ENCODE data around the gene MFSD11. TPM values are rescaled to one million over a fixed set of nuclear protein-coding genes. Genes with fewer than 3 reads are reported as not detected.

MFSD11 gene
- total RNA-seq, 1 experiment from 2014 or later = 24.9 TPM

DNA sequence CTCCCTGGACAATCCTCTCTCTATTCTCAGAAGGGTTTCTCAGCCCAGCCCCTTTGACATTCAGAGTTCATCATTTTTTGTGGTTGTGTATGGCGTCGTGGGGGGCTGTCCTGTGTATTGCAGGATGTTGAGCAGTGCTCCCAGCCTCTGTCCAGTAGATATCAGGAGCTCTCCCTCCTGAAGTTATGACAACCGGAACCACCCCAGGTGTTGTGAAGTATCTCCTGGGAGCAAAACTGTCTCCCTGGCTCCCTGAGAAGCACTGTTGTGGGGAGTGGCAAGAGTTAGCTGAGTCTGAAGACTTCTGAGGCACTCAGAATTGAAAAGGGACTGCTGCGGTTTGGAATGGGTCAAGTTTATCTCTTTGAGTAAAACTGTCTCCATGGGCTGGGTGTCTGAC is 74.3 kb downstream of the MFSD11 start:
- ATAC-seq (no peak), DNase-seq (ENCODE audit: low read depth, low spot score) (no peak)
- H3K79me2 ChIP-seq (ENCODE audit: insufficient read depth, low read length) = no peaks in the 10 kb centered on the region
- H4K20me1 ChIP-seq (ENCODE audit: insufficient read depth) = no peaks in the 10 kb centered on the region
- H3K9me3 ChIP-seq (ENCODE audit: control insufficient read depth in 1 of 2, insufficient read depth in 1 of 2, low read depth in 1 of 2, low read length in 2 of 2) = no peaks in the 10 kb centered on the region
- no TSS peak for BruUV-seq (replicated peaks)
- H3K4me2 ChIP-seq (ENCODE audit: low read length) = no peak overlapping the region
- no peak overlapping the region for H3K27ac ChIP-seq (ENCODE audit: low read depth, low read length)
- ChIA-PET CTCF (no interaction called here), RAD21 (ENCODE audit: low non-redundant PET in 1 of 2, low total read pairs in 2 of 2, uncharacterized antibody in 2 of 2, unreplicated experiment in 2 of 2) (interaction anchor here in 1 of 2 experiments (0.7 kb wide), 1 partner anchor 431 kb away, joined by 5 read pairs; no protein-coding TSS in a partner anchor), POLR2A (no interaction called here)
- no peaks in the 10 kb centered on the region for H3K9me2 ChIP-seq (ENCODE audit: insufficient read depth)
- H3K27me3 ChIP-seq (ENCODE audit: insufficient read depth, low read length) = no peaks in the 10 kb centered on the region
- TF ChIP-seq, protein P1, sequence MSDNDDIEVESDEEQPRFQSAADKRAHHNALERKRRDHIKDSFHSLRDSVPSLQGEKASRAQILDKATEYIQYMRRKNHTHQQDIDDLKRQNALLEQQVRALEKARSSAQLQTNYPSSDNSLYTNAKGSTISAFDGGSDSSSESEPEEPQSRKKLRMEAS (IDR thresholded peaks at IDR 0.05) = no peak
- TF ChIP-seq TCF7L2 (IDR thresholded peaks at IDR 0.05; ENCODE audit: borderline replicate concordance, extremely low read depth, insufficient read depth, insufficient read length) = no peak
- TF ChIP-seq, protein P2, sequence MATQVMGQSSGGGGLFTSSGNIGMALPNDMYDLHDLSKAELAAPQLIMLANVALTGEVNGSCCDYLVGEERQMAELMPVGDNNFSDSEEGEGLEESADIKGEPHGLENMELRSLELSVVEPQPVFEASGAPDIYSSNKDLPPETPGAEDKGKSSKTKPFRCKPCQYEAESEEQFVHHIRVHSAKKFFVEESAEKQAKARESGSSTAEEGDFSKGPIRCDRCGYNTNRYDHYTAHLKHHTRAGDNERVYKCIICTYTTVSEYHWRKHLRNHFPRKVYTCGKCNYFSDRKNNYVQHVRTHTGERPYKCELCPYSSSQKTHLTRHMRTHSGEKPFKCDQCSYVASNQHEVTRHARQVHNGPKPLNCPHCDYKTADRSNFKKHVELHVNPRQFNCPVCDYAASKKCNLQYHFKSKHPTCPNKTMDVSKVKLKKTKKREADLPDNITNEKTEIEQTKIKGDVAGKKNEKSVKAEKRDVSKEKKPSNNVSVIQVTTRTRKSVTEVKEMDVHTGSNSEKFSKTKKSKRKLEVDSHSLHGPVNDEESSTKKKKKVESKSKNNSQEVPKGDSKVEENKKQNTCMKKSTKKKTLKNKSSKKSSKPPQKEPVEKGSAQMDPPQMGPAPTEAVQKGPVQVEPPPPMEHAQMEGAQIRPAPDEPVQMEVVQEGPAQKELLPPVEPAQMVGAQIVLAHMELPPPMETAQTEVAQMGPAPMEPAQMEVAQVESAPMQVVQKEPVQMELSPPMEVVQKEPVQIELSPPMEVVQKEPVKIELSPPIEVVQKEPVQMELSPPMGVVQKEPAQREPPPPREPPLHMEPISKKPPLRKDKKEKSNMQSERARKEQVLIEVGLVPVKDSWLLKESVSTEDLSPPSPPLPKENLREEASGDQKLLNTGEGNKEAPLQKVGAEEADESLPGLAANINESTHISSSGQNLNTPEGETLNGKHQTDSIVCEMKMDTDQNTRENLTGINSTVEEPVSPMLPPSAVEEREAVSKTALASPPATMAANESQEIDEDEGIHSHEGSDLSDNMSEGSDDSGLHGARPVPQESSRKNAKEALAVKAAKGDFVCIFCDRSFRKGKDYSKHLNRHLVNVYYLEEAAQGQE (IDR thresholded peaks at IDR 0.05; ENCODE audit: low read depth) = no peak
- H3K9ac ChIP-seq (ENCODE audit: low read length) = no peak overlapping the region
- no peak overlapping the region for H2AFZ ChIP-seq (ENCODE audit: low read depth, low read length, poor library complexity, severe bottlenecking)
- H3K4me1 ChIP-seq (ENCODE audit: control insufficient read depth in 1 of 2, insufficient read depth in 2 of 2, low read length in 2 of 2) = peaks cover 2 to 8% of the 10 kb centered on the region in 2 experiments; a peak in 3 of 4 replicates
- intact Hi-C loops (cut with micrococcal nuclease) = no loop called here
- no peak overlapping the region for H3K4me3 ChIP-seq (replicated peaks in 1 of 2; ENCODE audit: low read depth in 1 of 2, low read length in 2 of 2)
- H3K36me3 ChIP-seq (ENCODE audit: control insufficient read depth in 1 of 2, insufficient read depth in 2 of 2, low read length in 2 of 2) = no peaks in the 10 kb centered on the region

DNA sequence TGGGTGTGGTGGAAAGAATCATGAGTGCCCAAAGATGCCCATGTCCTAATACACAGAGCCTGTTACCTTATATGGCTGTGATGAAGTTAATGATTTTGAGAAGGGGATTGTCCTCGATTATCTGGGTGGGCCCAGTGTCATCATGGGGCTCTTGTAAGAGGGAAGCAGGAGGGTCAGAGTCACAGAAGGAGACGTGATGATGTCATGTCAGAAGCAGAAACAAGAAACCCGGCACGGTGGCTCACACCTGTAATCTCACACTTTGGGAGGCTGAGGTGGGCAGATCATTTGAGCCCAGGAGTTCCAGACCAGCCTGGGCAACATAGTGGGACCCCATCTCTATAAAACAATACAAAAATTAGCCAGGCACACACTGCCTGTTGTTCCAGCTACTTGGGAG is 75.0 kb downstream of the MFSD11 start:
- ATAC-seq (no peak), DNase-seq (ENCODE audit: low read depth, low spot score) (no peak)
- H3K9me2 ChIP-seq (ENCODE audit: insufficient read depth) = no peaks in the 10 kb centered on the region
- peaks cover 2 to 8% of the 10 kb centered on the region in 2 experiments; a peak in 3 of 4 replicates for H3K4me1 ChIP-seq (ENCODE audit: control insufficient read depth in 1 of 2, insufficient read depth in 2 of 2, low read length in 2 of 2)
- intact Hi-C loops (cut with micrococcal nuclease) = no loop called here
- RAD21 ChIA-PET (ENCODE audit: low non-redundant PET in 1 of 2, low total read pairs in 2 of 2, uncharacterized antibody in 2 of 2, unreplicated experiment in 2 of 2) = no interaction called here
- POLR2A ChIA-PET = no interaction called here
- H2AFZ ChIP-seq (ENCODE audit: low read depth, low read length, poor library complexity, severe bottlenecking) = no peak overlapping the region
- H3K4me3 ChIP-seq (replicated peaks in 1 of 2; ENCODE audit: low read depth in 1 of 2, low read length in 2 of 2) = no peak overlapping the region
- H3K79me2 ChIP-seq (ENCODE audit: insufficient read depth, low read length) = no peaks in the 10 kb centered on the region
- no peaks in the 10 kb centered on the region for H3K9me3 ChIP-seq (ENCODE audit: control insufficient read depth in 1 of 2, insufficient read depth in 1 of 2, low read depth in 1 of 2, low read length in 2 of 2)
- CTCF ChIA-PET = interaction anchor here (0.5 kb wide), 1 partner anchor 19 kb away, joined by 3 read pairs; no protein-coding TSS in a partner anchor
- H3K27me3 ChIP-seq (ENCODE audit: insufficient read depth, low read length) = no peaks in the 10 kb centered on the region
- no TSS peak for BruUV-seq (replicated peaks)
- no peak overlapping the region for H3K27ac ChIP-seq (ENCODE audit: low read depth, low read length)
- H3K4me2 ChIP-seq (ENCODE audit: low read length) = no peak overlapping the region
- H3K36me3 ChIP-seq (ENCODE audit: control insufficient read depth in 1 of 2, insufficient read depth in 2 of 2, low read length in 2 of 2) = no peaks in the 10 kb centered on the region
- no peaks in the 10 kb centered on the region for H4K20me1 ChIP-seq (ENCODE audit: insufficient read depth)
- no peak overlapping the region for H3K9ac ChIP-seq (ENCODE audit: low read length)
- TF ChIP-seq EZH2 (IDR thresholded peaks at IDR 0.05) (no peak), SP1 (IDR thresholded peaks at IDR 0.05; ENCODE audit: low read depth) (no peak), SRF (IDR thresholded peaks at IDR 0.05; ENCODE audit: low read depth) (no peak), CBX3 (IDR thresholded peaks at IDR 0.05; ENCODE audit: low read depth) (no peak), FOSL1 (IDR thresholded peaks at IDR 0.05; ENCODE audit: low read depth) (no peak), SIN3A (IDR thresholded peaks at IDR 0.05; ENCODE audit: low read depth) (no peak), ELF1 (IDR thresholded peaks at IDR 0.05; ENCODE audit: borderline replicate concordance, low read depth) (no peak), ZNF274 (IDR thresholded peaks at IDR 0.05; ENCODE audit: low read depth, low read length) (no peak)
- TF ChIP-seq, protein P2 (IDR thresholded peaks at IDR 0.05; ENCODE audit: low read depth) = no peak

Measured in HCT116 (cell line).